OCI-LY7 (cell line): ENCODE results near the gene COA8. TPM values are rescaled to one million over a fixed set of nuclear protein-coding genes. Genes with fewer than 3 reads are reported as not detected.

Experiments used
- BruUV-seq: library from RNA; stranded (reverse); fragments of 400-500 nt; replicated peaks from 2 replicates; lab custom pipeline; 2021; lab: Mats Ljungman, UMichigan
- CTCF ChIA-PET: fragments of 300-600 bp; sonication (Branson Sonifier 250); formaldehyde crosslinking; loops from one replicate; lab custom pipeline; 2022; ENCODE audit warnings: antibody characterized with exemption; ENCODE audit not compliant: unreplicated experiment; lab: Charles Lee
- POLR2A ChIA-PET: fragments of 300-600 bp; sonication (Branson Sonifier 250); formaldehyde crosslinking; loops from one replicate; lab custom pipeline; 2022; ENCODE audit warnings: antibody characterized with exemption; lab: Charles Lee
- DNase-seq: peaks from one replicate; pipeline ENCODE4 v3.0.0-alpha.2; 2015; ENCODE audit warnings: low spot score
- H2AFZ ChIP-seq: fragments of 200-600 bp; sonication (generic), shearing (Covaris generic); 2 replicates; pipeline ENCODE4 v1.6.1; 2014; ENCODE audit warnings: mild to moderate bottlenecking, antibody characterized with exemption, low read length, moderate library complexity
- H3K27ac ChIP-seq: fragments of 200-600 bp; sonication (generic); 2 replicates; pipeline ENCODE4 v1.5.1; 2014; ENCODE audit warnings: mixed run types, low read depth, mild to moderate bottlenecking, moderate library complexity, low read length, inconsistent platforms; ENCODE audit not compliant: poor library complexity, severe bottlenecking
- H3K36me3 ChIP-seq: fragments of 200-600 bp; sonication (generic); 2 replicates; pipeline ENCODE4 v1.6.1; 2014; ENCODE audit warnings: mild to moderate bottlenecking, antibody characterized with exemption, low read length, moderate library complexity, mixed read lengths; ENCODE audit not compliant: insufficient read depth
- H3K4me1 ChIP-seq: fragments of 200-600 bp; sonication (generic); 2 replicates; pipeline ENCODE4 v1.5.1; 2014; ENCODE audit warnings: mild to moderate bottlenecking, low read length; ENCODE audit not compliant: insufficient read depth, poor library complexity, severe bottlenecking
- H3K4me2 ChIP-seq: fragments of 200-600 bp; sonication (generic); 2 replicates; pipeline ENCODE4 v1.6.1; 2014; ENCODE audit warnings: mild to moderate bottlenecking, low read length
- H3K4me3 ChIP-seq: fragments of 200-600 bp; sonication (generic); 2 replicates; pipeline ENCODE4 v1.5.1; 2014; ENCODE audit warnings: mild to moderate bottlenecking, low read depth, low read length; ENCODE audit not compliant: poor library complexity, severe bottlenecking
- H3K79me2 ChIP-seq: fragments of 200-600 bp; sonication (generic); 2 replicates; pipeline ENCODE4 v1.6.1; 2016; ENCODE audit warnings: low read depth, mild to moderate bottlenecking, low read length, moderate library complexity, mixed read lengths; ENCODE audit not compliant: insufficient read depth
- H3K9me2 ChIP-seq: fragments of 200-600 bp; sonication (generic); 2 replicates; pipeline ENCODE4 v1.6.1; 2016; ENCODE audit warnings: mild to moderate bottlenecking, low read length, mixed read lengths; ENCODE audit not compliant: insufficient read depth
- H3K9me3 ChIP-seq: fragments of 200-600 bp; sonication (generic); 2 replicates; pipeline ENCODE4 v1.6.1; 2014; ENCODE audit warnings: mild to moderate bottlenecking, mixed run types, low read length, mixed read lengths
- H4K20me1 ChIP-seq: fragments of 200-600 bp; sonication (generic); 2 replicates; pipeline ENCODE4 v1.6.1; 2014; ENCODE audit warnings: mild to moderate bottlenecking, antibody characterized with exemption, low read length, moderate library complexity, mixed read lengths; ENCODE audit not compliant: insufficient read depth
- CTCF ChIP-seq: fragments of 200-600 bp; sonication (generic); conservative IDR thresholded peaks from 2 replicates; pipeline ENCODE4 v1.5.1; 2014; ENCODE audit warnings: mild to moderate bottlenecking, antibody characterized with exemption, low read length, moderate library complexity, mixed read lengths
- EZH2phosphoT487 ChIP-seq: fragments of 200-600 bp; sonication (generic); IDR thresholded peaks from 2 replicates; pipeline ENCODE4 v1.6.1; 2018; ENCODE audit warnings: low read depth, borderline replicate concordance, mild to moderate bottlenecking, mixed run types, antibody characterized with exemption, low read length, moderate library complexity, mixed read lengths
- intact Hi-C: fragments of 100-400 bp; cut with micrococcal nuclease; formaldehyde crosslinking; loops from one replicate; pipeline ENCODE4 v1.10.0; 2022; ENCODE audit not compliant: unreplicated experiment
- total RNA-seq, 2 experiments: library from RNA; depleted of rRNA in 1 of 2; stranded (reverse); fragments of >200 nt in 1 of 2; shearing (Covaris generic) in 1 of 2; gene quantifications; 2 replicates each; pipeline ENCODE4 v1.2.3, GENCODE V29; 2014 to 2022

Gene COA8
- total RNA-seq, 2 experiments from 2014 or later, result 18.7 to 33.0 TPM

- no TSS peak for BruUV-seq
- H3K9me2 ChIP-seq, result no peaks in the 10 kb centered on the region
- no peak overlapping the region for H3K4me2 ChIP-seq
- H4K20me1 ChIP-seq, result no peaks in the 10 kb centered on the region
- H3K4me1 ChIP-seq, result no peaks in the 10 kb centered on the region
- ChIA-PET POLR2A (interaction anchor here (0.6 kb wide), 1 partner anchor 163 kb away, joined by 3 read pairs; no protein-coding TSS in a partner anchor), CTCF (no interaction called here)
- TF ChIP-seq CTCF (no peak), EZH2phosphoT487 (no peak)
- H3K27ac ChIP-seq, result no peak overlapping the region
- no peaks in the 10 kb centered on the region for H3K9me3 ChIP-seq
- H3K36me3 ChIP-seq, result peaks cover under 1% of the 10 kb centered on the region; the same call in 1 of the 2 replicates
- intact Hi-C loops, result no loop called here
- peaks cover under 1% of the 10 kb centered on the region; the same call in 1 of the 2 replicates for H3K79me2 ChIP-seq
- no peak overlapping the region for H2AFZ ChIP-seq
- H3K4me3 ChIP-seq, result no peak overlapping the region
- DNase-seq, result no peak
Measured at GRCh38 chr14:103551338-103551762, 11.4 kb upstream of the COA8 start.

- H3K4me2 ChIP-seq, result no peak overlapping the region
- peaks cover 9% of the 10 kb centered on the region for H3K79me2 ChIP-seq
- ChIA-PET POLR2A (no interaction called here), CTCF (interaction anchor here (0.5 kb wide), 1 partner anchor 1096 kb away, joined by 5 read pairs; no protein-coding TSS in a partner anchor)
- H3K4me1 ChIP-seq, result no peaks in the 10 kb centered on the region
- H3K4me3 ChIP-seq, result no peak overlapping the region
- no peak overlapping the region for H2AFZ ChIP-seq
- no peak for DNase-seq
- H3K9me2 ChIP-seq, result no peaks in the 10 kb centered on the region
- no TSS peak for BruUV-seq
- TF ChIP-seq EZH2phosphoT487, result no peak
- peaks cover 3% of the 10 kb centered on the region; the same call in 1 of the 2 replicates for H4K20me1 ChIP-seq
- H3K36me3 ChIP-seq, result peaks cover 8% of the 10 kb centered on the region; the same call in 1 of the 2 replicates
- intact Hi-C loops, result no loop called here
- no peaks in the 10 kb centered on the region for H3K9me3 ChIP-seq
- H3K27ac ChIP-seq, result no peak overlapping the region
Measured at GRCh38 chr14:103552011-103552845, 10.5 kb upstream of the COA8 start.

GRCh38 chr14:103552846-103553210 lies 9.9 kb upstream of the COA8 start:
- Histone ChIP-seq H3K36me3 (peaks cover 11% of the 10 kb centered on the region; the same call in 1 of the 2 replicates), H3K4me2 (no peak overlapping the region), H3K4me1 (no peaks in the 10 kb centered on the region), H2AFZ (no peak overlapping the region), H3K9me3 (no peaks in the 10 kb centered on the region), H4K20me1 (peaks cover 4% of the 10 kb centered on the region; the same call in 1 of the 2 replicates), H3K9me2 (no peaks in the 10 kb centered on the region), H3K4me3 (no peak overlapping the region), H3K79me2 (peaks cover 15% of the 10 kb centered on the region), H3K27ac (no peak overlapping the region)
- intact Hi-C loops, result no loop called here
- CTCF ChIA-PET, result interaction anchor here (0.5 kb wide), 1 partner anchor 1096 kb away, joined by 5 read pairs; no protein-coding TSS in a partner anchor
- DNase-seq, result no peak
- POLR2A ChIA-PET, result interaction anchor here (0.5 kb wide), 1 partner anchor 1966 kb away, joined by 3 read pairs; no protein-coding TSS in a partner anchor
- TF ChIP-seq EZH2phosphoT487, result no peak
- BruUV-seq, result no TSS peak
